ENCODE data around the gene PLPPR3.

PLPPR3 gene

DNA sequence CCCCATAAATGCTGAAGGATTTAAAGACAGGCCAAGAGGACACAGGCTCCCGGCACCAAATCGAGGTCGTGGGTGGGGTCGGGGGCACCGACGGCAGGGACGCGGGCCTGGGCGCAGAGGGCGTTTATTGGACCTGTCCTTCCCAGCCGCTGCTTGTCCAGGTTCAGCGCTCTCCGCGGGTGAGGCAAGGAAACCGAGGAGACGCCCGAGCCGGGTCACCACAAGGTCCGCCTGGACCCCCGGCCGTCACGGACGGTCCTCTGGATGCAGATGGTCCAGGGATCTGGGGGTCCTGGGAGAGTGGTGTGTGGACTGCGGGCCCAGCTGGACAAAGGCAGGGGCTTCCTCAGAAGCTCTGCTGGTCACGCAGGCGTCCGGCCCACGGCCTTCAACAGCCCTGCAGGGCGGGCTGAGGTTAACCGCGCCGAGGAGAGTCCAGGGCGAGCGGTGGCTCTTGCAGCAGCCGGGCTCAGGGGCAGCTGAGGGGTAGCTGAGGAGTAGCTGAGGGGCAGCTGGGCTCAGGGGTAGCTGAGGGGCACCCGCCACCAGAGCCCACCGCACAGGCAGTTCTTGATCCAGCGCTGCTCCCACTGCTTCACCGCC is 46.2 kb upstream of the PLPPR3 start:
- POLR2A ChIA-PET (ENCODE audit: low non-redundant PET), result no interaction called here
- H3K27ac ChIP-seq, result peak overlapping the region; percentile 92
- no peak for DNase-seq (ENCODE audit: low spot score)
- CTCF ChIA-PET, result interaction anchor here (0.6 to 1.0 kb wide), 2 partner anchors 11 to 352 kb away, joined by 3 to 5 read pairs; no protein-coding TSS in a partner anchor
- TF ChIP-seq, protein P1, sequence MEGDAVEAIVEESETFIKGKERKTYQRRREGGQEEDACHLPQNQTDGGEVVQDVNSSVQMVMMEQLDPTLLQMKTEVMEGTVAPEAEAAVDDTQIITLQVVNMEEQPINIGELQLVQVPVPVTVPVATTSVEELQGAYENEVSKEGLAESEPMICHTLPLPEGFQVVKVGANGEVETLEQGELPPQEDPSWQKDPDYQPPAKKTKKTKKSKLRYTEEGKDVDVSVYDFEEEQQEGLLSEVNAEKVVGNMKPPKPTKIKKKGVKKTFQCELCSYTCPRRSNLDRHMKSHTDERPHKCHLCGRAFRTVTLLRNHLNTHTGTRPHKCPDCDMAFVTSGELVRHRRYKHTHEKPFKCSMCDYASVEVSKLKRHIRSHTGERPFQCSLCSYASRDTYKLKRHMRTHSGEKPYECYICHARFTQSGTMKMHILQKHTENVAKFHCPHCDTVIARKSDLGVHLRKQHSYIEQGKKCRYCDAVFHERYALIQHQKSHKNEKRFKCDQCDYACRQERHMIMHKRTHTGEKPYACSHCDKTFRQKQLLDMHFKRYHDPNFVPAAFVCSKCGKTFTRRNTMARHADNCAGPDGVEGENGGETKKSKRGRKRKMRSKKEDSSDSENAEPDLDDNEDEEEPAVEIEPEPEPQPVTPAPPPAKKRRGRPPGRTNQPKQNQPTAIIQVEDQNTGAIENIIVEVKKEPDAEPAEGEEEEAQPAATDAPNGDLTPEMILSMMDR (conservative IDR thresholded peaks at IDR 0.05; ENCODE audit: low read depth), result no peak

DNA sequence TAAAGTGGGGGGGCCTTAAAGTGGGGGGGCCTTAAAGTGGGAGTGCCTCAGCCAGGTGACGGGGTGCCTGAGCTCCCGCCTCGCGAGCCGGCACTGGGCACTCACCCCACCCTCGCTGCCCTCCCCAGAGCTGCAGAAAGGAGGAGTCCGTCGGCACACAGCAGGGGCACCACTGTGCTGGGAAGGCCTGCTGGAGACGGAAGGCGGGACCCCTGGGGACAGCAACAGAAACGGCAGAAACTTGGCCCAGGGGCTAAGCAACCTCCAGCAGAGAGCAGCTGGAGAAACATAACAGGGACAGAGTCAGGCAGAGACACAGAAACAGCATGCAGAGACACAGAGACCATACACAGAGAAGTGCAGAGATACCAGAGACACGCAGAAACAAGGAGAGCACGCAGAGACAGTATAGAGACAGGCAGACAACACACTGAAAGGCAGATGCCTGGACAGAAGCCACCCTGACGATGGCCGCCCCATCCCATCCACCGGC is 45.6 kb upstream of the PLPPR3 start:
- no peak for DNase-seq (ENCODE audit: low spot score)

DNA sequence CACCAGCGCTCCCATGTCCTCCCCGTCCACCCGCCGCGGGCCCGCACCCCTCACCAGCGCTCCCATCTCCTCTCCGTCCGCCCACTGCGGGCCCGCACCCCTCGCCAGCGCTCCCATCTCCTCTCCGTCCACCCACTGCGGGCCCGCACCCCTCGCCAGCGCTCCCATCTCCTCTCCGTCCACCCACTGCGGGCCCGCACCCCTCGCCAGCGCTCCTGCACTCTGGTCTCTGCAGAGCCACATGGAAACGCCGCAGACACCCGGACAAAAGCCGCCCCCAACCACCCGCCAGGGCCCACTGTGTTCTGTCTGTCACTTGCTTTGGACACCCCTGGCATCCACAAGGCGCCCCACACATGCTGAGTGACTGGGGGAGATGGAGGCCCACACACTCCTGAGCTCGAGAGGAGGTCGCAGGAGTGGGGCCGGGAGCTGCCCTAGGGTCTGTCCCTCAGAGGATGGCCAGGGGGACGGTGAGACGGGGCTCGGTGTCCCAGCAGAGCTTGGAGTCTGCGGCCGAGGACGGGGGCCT is 45.1 kb upstream of the PLPPR3 start:
- DNase-seq (ENCODE audit: low spot score), result no peak
- H3K27ac ChIP-seq, result peak overlapping the region; percentile 49
- ChIA-PET POLR2A (ENCODE audit: low non-redundant PET) (no interaction called here), CTCF (interaction anchor here (0.6 to 1.0 kb wide), 2 partner anchors 10 to 697 kb away, joined by 4 to 5 read pairs; no protein-coding TSS in a partner anchor)
- TF ChIP-seq, protein P1 (conservative IDR thresholded peaks at IDR 0.05; ENCODE audit: low read depth), result no peak

More for the DNA sequence above, 45.6 kb upstream of the PLPPR3 start:
- CTCF ChIA-PET, result interaction anchor here (0.6 to 1.0 kb wide), 3 partner anchors 11 to 696 kb away, joined by 3 to 5 read pairs (median 4); no protein-coding TSS in a partner anchor
- TF ChIP-seq, protein P1 (conservative IDR thresholded peaks at IDR 0.05; ENCODE audit: low read depth), result no peak
- POLR2A ChIA-PET (ENCODE audit: low non-redundant PET), result no interaction called here
- peak overlapping the region; percentile 49 for H3K27ac ChIP-seq

DNA sequence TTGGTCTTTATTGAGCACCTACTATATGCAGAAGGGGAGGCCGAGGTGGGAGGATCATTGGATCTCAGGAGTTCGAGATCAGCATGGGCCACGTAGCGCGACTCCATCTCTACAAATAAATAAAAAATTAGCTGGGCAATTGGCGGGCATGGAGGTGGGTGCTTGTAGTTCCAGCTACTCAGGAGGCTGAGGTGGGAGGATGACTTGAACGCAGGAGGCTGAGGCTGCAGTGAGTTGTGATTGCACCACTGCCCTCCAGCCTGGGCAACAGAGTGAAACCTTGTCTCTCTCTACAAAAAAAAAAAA is 41.5 kb upstream of the PLPPR3 start:
- no peak for DNase-seq (ENCODE audit: low spot score)
- TF ChIP-seq, protein P1 (conservative IDR thresholded peaks at IDR 0.05; ENCODE audit: low read depth), result no peak
- ChIA-PET POLR2A (ENCODE audit: low non-redundant PET) (no interaction called here), CTCF (interaction anchor here (0.6 to 1.6 kb wide), 5 partner anchors 9 to 376 kb away, joined by 3 to 5 read pairs (median 4); no protein-coding TSS in a partner anchor)
- peak overlapping the region; percentile 73 for H3K27ac ChIP-seq

DNA sequence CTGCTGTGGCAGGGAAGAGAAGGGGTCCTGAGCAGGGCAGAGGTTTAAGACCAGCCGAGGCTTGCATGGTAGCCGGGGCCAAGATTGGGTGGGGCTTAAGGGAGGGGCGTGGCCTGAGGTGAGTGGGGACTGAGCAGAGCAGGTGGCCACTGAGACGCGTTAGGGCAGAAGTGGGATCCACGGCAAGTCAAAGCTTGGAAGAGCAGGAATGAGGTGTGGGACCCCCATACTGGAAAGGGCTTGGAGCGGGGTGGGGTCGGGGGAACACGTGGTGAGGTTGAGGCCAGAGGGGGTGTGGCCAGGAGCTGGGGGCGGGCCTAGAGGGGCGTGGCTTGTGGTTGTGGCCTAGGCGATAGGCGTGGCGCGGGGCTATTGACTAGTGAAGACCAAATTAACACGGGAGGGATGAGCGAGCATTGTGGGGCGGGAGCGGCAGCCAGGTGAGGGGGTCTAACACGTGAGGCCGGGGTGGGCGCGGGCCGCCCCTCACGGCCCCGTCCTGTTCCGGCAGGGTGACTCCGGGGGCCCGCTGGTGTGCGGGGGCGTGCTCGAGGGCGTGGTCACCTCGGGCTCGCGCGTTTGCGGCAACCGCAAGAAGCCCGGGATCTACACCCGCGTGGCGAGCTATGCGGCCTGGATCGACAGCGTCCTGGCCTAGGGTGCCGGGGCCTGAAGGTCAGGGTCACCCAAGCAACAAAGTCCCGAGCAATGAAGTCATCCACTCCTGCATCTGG is 41.0 kb upstream of the PLPPR3 start:
- peak overlapping the region; percentile 73 for H3K27ac ChIP-seq
- peak; percentile 63 for DNase-seq (ENCODE audit: low spot score)
- POLR2A ChIA-PET (ENCODE audit: low non-redundant PET), result no interaction called here
- TF ChIP-seq, protein P1 (conservative IDR thresholded peaks at IDR 0.05; ENCODE audit: low read depth), result no peak
- CTCF ChIA-PET, result interaction anchor here (0.6 to 1.6 kb wide), 4 partner anchors 10 to 142 kb away, joined by 3 to 5 read pairs (median 4); no protein-coding TSS in a partner anchor

DNA sequence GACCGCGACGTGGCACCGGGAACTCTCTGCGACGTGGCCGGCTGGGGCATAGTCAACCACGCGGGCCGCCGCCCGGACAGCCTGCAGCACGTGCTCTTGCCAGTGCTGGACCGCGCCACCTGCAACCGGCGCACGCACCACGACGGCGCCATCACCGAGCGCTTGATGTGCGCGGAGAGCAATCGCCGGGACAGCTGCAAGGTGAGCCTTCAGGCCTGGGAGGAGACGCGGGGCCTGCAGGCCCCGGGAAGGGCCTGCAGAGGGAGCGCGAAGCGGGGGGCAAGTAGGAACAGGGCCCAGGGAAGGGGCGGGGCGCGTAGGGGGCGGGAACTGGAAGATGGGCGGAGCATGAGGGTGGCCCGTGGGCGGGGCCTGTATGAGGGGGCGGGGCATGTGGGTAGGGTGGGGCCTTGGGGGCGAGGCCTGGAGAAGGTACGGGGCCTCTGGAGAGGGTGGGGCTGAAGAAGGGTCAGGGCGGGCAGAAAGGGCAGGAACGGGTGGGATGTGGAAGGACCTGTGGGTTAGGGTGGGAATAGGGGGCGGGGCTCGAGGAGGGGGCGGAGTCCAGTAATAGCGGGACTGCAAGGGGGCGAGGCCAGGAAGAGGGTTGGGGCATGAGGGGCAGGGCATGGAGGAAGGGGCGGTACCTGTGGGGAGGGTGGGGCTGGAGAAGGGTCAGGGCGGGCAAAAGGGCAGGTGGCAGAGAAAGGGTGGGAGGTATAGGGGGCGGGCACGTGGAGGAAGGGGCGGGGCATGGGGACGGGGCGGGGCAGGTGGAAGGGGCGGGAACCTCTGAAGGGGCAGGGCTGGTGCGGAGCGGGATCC is 40.2 kb upstream of the PLPPR3 start:
- TF ChIP-seq, protein P1 (conservative IDR thresholded peaks at IDR 0.05; ENCODE audit: low read depth), result peak; percentile 41
- peak; percentile 75 for DNase-seq (ENCODE audit: low spot score)
- H3K27ac ChIP-seq, result peak overlapping the region; percentile 73
- CTCF ChIA-PET, result interaction anchor here (0.6 to 1.0 kb wide), 2 partner anchors 19 to 87 kb away, joined by 3 to 4 read pairs; no protein-coding TSS in a partner anchor
- POLR2A ChIA-PET (ENCODE audit: low non-redundant PET), result no interaction called here

All from RWPE1 (cell line).